ENCODE results near the gene TMBIM1. TPM values are rescaled to one million over a fixed set of nuclear protein-coding genes. Genes with fewer than 3 reads are reported as not detected.
"Not testable (repeated sequence)": the region's sequence is repeated elsewhere in the genome, so short reads cannot be mapped to it uniquely, and the experiment has no call there.

Gene TMBIM1
- total RNA-seq, 2 donors from 2014 or later, result 42.8 to 79.0 TPM

GRCh38 chr2:218311541-218312266, 19.4 kb upstream of the TMBIM1 start:
- not testable (repeated sequence) for H3K36me3 Mint-ChIP-seq; H3K4me3 Mint-ChIP-seq; H3K27me3 Mint-ChIP-seq; DNase-seq (ENCODE audit: low spot score); ATAC-seq; H3K9me3 Mint-ChIP-seq
- H3K27ac Mint-ChIP-seq, result peak overlapping the region in 1 of 2 donors; percentile 53
- H3K4me1 Mint-ChIP-seq (ENCODE audit: low read depth in 2 of 2), result peaks cover 7 to 10% of the 10 kb centered on the region in 2 donors

GRCh38 chr2:218310853-218311540, 18.7 kb upstream of the TMBIM1 start:
- peaks cover 2 to 3% of the 10 kb centered on the region in 2 donors for H3K4me1 Mint-ChIP-seq (ENCODE audit: low read depth in 2 of 2)
- ATAC-seq (no peak), DNase-seq (ENCODE audit: low spot score) (no peak)
- no peaks in the 10 kb centered on the region for H3K9me3 Mint-ChIP-seq
- no peaks in the 10 kb centered on the region for H3K36me3 Mint-ChIP-seq
- no peak overlapping the region for H3K4me3 Mint-ChIP-seq
- no peak overlapping the region for H3K27ac Mint-ChIP-seq
- H3K27me3 Mint-ChIP-seq, result no peaks in the 10 kb centered on the region

GRCh38 chr2:218307415-218308090, 15.2 kb upstream of the TMBIM1 start:
- Mint-ChIP-seq H3K4me3 (no peak overlapping the region), H3K4me1 (ENCODE audit: low read depth in 2 of 2) (no peaks in the 10 kb centered on the region), H3K9me3 (no peaks in the 10 kb centered on the region), H3K36me3 (no peaks in the 10 kb centered on the region), H3K27ac (no peak overlapping the region), H3K27me3 (no peaks in the 10 kb centered on the region)
- DNase-seq (ENCODE audit: low spot score) (no peak), ATAC-seq (peak in 1 of 2 donors; percentile 43)

- H3K9me3 Mint-ChIP-seq, result no peaks in the 10 kb centered on the region
- H3K27ac Mint-ChIP-seq, result no peak overlapping the region
- no peaks in the 10 kb centered on the region for H3K36me3 Mint-ChIP-seq
- H3K4me1 Mint-ChIP-seq (ENCODE audit: low read depth in 2 of 2), result peaks cover 3 to 5% of the 10 kb centered on the region in 2 donors
- DNase-seq (ENCODE audit: low spot score) (no peak), ATAC-seq (peak in 1 of 2 donors; percentile 32)
- no peak overlapping the region for H3K4me3 Mint-ChIP-seq
- H3K27me3 Mint-ChIP-seq, result no peaks in the 10 kb centered on the region
Measured at GRCh38 chr2:218306184-218306920, 14.0 kb upstream of the TMBIM1 start.

GRCh38 chr2:218305383-218305782, 13.1 kb upstream of the TMBIM1 start:
- Mint-ChIP-seq H3K9me3 (no peaks in the 10 kb centered on the region), H3K27ac (no peak overlapping the region), H3K36me3 (no peaks in the 10 kb centered on the region), H3K4me3 (no peak overlapping the region), H3K4me1 (ENCODE audit: low read depth in 2 of 2) (peaks cover 6 to 7% of the 10 kb centered on the region in 2 donors), H3K27me3 (no peaks in the 10 kb centered on the region)
- DNase-seq (ENCODE audit: low spot score) (no peak), ATAC-seq (no peak)

DNA sequence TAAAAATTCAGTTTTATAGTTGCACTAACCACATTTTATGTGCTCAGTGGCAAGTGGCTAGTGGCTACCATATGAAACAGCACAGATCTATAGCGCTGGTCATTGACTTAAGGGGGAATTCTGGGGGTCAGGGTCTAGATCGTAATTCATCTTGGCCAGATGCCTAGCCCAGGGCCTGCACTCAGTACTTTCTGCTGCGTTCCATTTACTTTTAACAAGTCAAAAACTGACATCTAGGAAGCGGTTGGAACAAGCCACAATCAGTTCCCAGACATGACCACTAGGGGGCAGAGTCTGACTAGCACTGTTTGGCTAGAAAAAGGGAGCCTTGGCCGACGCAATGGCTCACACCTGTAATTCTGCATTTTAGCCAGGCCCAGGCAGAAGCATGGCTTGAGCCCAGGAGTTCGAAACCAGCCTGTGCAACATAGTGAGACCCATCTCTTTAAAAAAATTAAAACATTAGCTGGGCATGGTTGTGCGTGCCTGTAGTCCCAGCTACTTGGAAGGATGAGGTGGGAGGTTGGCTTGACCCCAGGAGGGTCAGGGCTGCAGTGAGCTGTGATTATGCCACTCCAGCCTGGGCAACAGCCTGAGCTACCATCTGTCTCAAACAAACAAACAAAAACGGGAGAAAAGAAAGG, 9.0 kb upstream of the TMBIM1 start:
- H3K4me3 Mint-ChIP-seq, result no peak overlapping the region
- H3K4me1 Mint-ChIP-seq (ENCODE audit: low read depth in 2 of 2), result peaks cover 6 to 7% of the 10 kb centered on the region in 2 donors
- no peaks in the 10 kb centered on the region for H3K9me3 Mint-ChIP-seq
- ATAC-seq, result peak; percentile 86
- DNase-seq (ENCODE audit: low spot score), result peak; percentile 87
- no peaks in the 10 kb centered on the region for H3K27me3 Mint-ChIP-seq
- H3K27ac Mint-ChIP-seq, result peak overlapping the region; percentile 19 to 32
- H3K36me3 Mint-ChIP-seq, result no peaks in the 10 kb centered on the region

DNA sequence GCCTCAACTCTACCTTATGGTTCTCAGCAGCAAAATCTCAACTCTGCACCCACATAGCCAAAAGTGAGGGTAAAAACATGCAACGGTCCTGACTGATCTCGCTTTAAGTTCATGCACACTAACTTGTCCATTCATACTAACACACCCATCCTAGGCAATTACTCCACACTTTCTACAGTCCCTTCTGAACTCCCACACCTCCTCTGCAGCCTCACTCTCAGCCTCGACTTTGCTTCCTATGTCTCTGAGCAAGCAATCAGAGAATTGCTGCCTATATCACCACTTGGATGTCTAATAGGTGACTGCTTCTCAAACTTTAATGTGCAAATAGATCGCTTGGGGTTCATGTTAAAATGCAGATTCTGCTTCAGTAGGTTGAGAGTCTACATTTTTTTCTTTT, 7.8 kb upstream of the TMBIM1 start:
- H3K27ac Mint-ChIP-seq, result peak overlapping the region in 1 of 2 donors; percentile 2
- no peaks in the 10 kb centered on the region for H3K9me3 Mint-ChIP-seq
- H3K27me3 Mint-ChIP-seq, result no peaks in the 10 kb centered on the region
- no peak for ATAC-seq
- no peaks in the 10 kb centered on the region for H3K36me3 Mint-ChIP-seq
- DNase-seq (ENCODE audit: low spot score), result no peak
- no peak overlapping the region for H3K4me3 Mint-ChIP-seq
- peaks cover 6 to 7% of the 10 kb centered on the region in 2 donors for H3K4me1 Mint-ChIP-seq (ENCODE audit: low read depth in 2 of 2)

- Mint-ChIP-seq H3K4me3 (no peak overlapping the region), H3K9me3 (no peaks in the 10 kb centered on the region), H3K27me3 (no peaks in the 10 kb centered on the region), H3K36me3 (no peaks in the 10 kb centered on the region), H3K4me1 (ENCODE audit: low read depth in 2 of 2) (peaks cover 17 to 18% of the 10 kb centered on the region in 2 donors), H3K27ac (no peak overlapping the region)
- DNase-seq (ENCODE audit: low spot score) (no peak), ATAC-seq (no peak)
Measured at GRCh38 chr2:218298314-218298875, 6.1 kb upstream of the TMBIM1 start.

DNA sequence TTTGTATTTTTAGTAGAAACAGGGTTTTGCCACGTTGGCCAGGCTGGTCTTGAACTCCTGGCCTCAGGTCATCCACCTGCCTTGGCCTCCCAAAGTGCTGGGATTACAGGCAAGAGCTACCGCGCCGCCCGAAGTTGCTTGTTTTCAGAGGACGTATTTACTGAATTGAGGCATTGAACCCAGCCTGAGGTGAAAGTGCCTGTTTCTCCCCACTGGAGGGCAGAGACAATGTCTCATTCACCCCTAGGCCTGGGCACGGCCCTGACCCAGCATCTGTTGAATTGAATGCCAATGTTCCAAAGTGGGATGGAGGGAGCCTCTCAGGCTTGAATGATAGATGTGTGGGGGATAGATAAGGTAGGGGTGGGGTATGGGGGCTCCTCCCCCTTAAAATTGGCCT, 4.5 kb upstream of the TMBIM1 start:
- Mint-ChIP-seq H3K36me3 (no peaks in the 10 kb centered on the region), H3K9me3 (no peaks in the 10 kb centered on the region), H3K4me3 (no peak overlapping the region), H3K27me3 (no peaks in the 10 kb centered on the region), H3K27ac (no peak overlapping the region), H3K4me1 (ENCODE audit: low read depth in 2 of 2) (peaks cover 19 to 25% of the 10 kb centered on the region in 2 donors)
- no peak for DNase-seq (ENCODE audit: low spot score)
- no peak for ATAC-seq

DNA sequence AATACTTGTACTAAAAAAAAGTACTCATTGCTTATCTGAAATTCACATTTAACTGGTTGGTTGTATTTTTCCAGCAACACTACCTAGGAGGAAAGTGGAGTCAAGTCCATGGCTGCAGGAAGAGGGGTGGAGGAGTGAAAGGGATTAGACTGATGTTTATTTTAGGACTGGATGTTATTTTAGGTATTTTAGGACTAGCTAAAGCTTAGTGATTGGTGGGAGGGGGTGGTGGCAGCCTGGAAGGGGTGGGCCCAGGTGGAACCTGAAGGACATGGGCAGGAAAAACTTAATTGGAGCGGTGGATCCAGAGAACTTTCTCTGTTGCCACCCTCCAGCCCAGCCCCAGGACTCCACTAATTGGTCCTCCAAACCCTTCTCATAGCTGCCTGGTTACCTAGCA, 3.9 kb upstream of the TMBIM1 start:
- Mint-ChIP-seq H3K4me1 (ENCODE audit: low read depth in 2 of 2) (peaks cover 20 to 25% of the 10 kb centered on the region in 2 donors), H3K9me3 (no peaks in the 10 kb centered on the region), H3K36me3 (no peaks in the 10 kb centered on the region), H3K27ac (no peak overlapping the region), H3K27me3 (no peaks in the 10 kb centered on the region), H3K4me3 (no peak overlapping the region)
- ATAC-seq (no peak), DNase-seq (ENCODE audit: low spot score) (no peak)

DNA sequence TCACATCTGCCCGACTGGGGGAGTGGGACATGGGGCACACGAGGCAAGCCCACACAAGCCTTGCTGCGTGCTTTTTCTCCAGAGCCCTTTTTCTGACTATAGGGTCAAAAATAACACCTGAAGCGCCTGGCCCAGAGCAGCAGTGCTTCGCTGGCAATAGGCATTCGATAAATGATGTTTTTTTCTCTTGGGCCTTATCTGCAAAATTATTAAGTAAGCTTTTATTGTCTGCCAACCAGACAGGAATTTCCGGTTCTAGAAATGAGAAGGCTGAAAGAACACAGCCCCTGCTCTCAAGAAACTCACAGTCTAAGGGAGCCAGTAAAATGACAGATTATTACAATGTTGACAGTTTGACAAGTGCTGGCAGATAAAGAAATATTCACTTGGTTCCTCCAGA, 2.7 kb upstream of the TMBIM1 start:
- ATAC-seq (no peak), DNase-seq (ENCODE audit: low spot score) (no peak)
- H3K9me3 Mint-ChIP-seq, result no peaks in the 10 kb centered on the region
- H3K4me3 Mint-ChIP-seq, result no peak overlapping the region
- no peaks in the 10 kb centered on the region for H3K27me3 Mint-ChIP-seq
- H3K36me3 Mint-ChIP-seq, result no peaks in the 10 kb centered on the region
- H3K27ac Mint-ChIP-seq, result no peak overlapping the region
- peaks cover 29 to 36% of the 10 kb centered on the region in 2 donors for H3K4me1 Mint-ChIP-seq (ENCODE audit: low read depth in 2 of 2)

- ATAC-seq (no peak), DNase-seq (ENCODE audit: low spot score) (no peak)
- H3K36me3 Mint-ChIP-seq, result no peaks in the 10 kb centered on the region
- no peaks in the 10 kb centered on the region for H3K9me3 Mint-ChIP-seq
- H3K27me3 Mint-ChIP-seq, result no peaks in the 10 kb centered on the region
- H3K27ac Mint-ChIP-seq, result no peak overlapping the region
- peaks cover 33 to 38% of the 10 kb centered on the region in 2 donors for H3K4me1 Mint-ChIP-seq (ENCODE audit: low read depth in 2 of 2)
- H3K4me3 Mint-ChIP-seq, result no peak overlapping the region
Measured at GRCh38 chr2:218294430-218295022, 2.2 kb upstream of the TMBIM1 start.

All from natural killer cell treated with Interleukin-12 subunit alpha and Interleukin-12 subunit beta and Interleukin-15 and Interleukin-18, amount 100 ng/mL, for 72 hours (primary cell).